Parathyroid adenoma (tissue), 2 donors: Measurements from ENCODE around the gene RTL1.

ENCODE experiments used
- H2AFZ ChIP-seq: fragments of 300-600 bp; sonication (generic); one replicate; pipeline ENCODE4 v1.7.0; 2017; ENCODE audit warnings: antibody characterized with exemption, mild to moderate bottlenecking
- H3K27ac ChIP-seq: fragments of 300-600 bp; sonication (generic); one replicate; pipeline ENCODE4 v1.7.0; 2017
- H3K27me3 ChIP-seq: fragments of 300-600 bp; sonication (generic); one replicate; pipeline ENCODE4 v1.7.0; 2017; ENCODE audit warnings: low read length; ENCODE audit not compliant: control insufficient read depth, insufficient read depth
- H3K36me3 ChIP-seq: fragments of 300-600 bp; sonication (generic); one replicate; pipeline ENCODE4 v1.7.0; 2017; ENCODE audit warnings: low read length; ENCODE audit not compliant: control insufficient read depth, insufficient read depth
- H3K4me1 ChIP-seq: fragments of 300-600 bp; sonication (generic); one replicate; pipeline ENCODE4 v1.7.0; 2017; ENCODE audit warnings: control low read depth
- H3K4me2 ChIP-seq: fragments of 300-600 bp; sonication (generic); one replicate; pipeline ENCODE4 v1.7.0; 2017; ENCODE audit warnings: low read length
- H3K4me3 ChIP-seq: fragments of 300-600 bp; sonication (generic); one replicate; pipeline ENCODE4 v1.7.0; 2017; ENCODE audit warnings: low read depth, low read length
- H3K79me2 ChIP-seq: fragments of 300-600 bp; sonication (generic); one replicate; pipeline ENCODE4 v1.7.0; 2017; ENCODE audit warnings: control low read depth
- H3K9ac ChIP-seq: fragments of 300-600 bp; sonication (generic); one replicate; pipeline ENCODE4 v1.7.0; 2017; ENCODE audit warnings: mild to moderate bottlenecking
- H3K9me3 ChIP-seq: fragments of 300-600 bp; sonication (generic); one replicate; pipeline ENCODE4 v1.7.0; 2017; ENCODE audit warnings: low read length; ENCODE audit not compliant: control insufficient read depth
- TF ChIP-seq, protein P1 (sequence below): fragments of 300-600 bp; sonication (generic); IDR thresholded peaks from one replicate; pipeline ENCODE4 v1.7.0; 2017; ENCODE audit warnings: antibody characterized with exemption, mild to moderate bottlenecking
- donor health status: primary hyperparathyroidism.

The RTL1 gene

DNA sequence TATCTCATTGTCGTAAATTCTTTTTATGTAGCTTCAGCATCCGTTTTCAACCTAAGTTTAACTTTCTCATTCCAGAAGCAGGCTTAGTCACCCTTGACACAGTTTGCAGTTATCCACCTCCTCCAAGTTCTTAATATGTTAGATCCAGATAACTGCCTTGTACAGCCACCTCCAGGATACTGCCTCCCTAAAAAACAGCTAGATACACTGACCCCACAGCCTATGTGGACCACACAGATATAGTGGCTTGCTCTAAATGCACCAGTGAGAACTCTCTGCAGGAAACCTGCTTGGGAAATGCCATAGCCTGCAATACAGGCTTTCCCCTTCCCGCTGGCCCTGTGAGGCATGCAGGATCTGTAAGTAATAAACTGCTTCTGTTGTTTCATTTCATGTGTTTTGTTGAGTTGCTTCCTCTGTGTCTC lies 11.1 kb upstream of the RTL1 start:
- H3K9me3 ChIP-seq: no peaks in the 10 kb centered on the region
- no peaks in the 10 kb centered on the region for H3K27me3 ChIP-seq
- H3K36me3 ChIP-seq: no peaks in the 10 kb centered on the region
- H3K9ac ChIP-seq: no peak overlapping the region
- H3K4me2 ChIP-seq: no peak overlapping the region
- no peak overlapping the region for H3K4me3 ChIP-seq
- no peak overlapping the region for H3K27ac ChIP-seq
- H3K4me1 ChIP-seq: no peaks in the 10 kb centered on the region
- TF ChIP-seq, protein P1, sequence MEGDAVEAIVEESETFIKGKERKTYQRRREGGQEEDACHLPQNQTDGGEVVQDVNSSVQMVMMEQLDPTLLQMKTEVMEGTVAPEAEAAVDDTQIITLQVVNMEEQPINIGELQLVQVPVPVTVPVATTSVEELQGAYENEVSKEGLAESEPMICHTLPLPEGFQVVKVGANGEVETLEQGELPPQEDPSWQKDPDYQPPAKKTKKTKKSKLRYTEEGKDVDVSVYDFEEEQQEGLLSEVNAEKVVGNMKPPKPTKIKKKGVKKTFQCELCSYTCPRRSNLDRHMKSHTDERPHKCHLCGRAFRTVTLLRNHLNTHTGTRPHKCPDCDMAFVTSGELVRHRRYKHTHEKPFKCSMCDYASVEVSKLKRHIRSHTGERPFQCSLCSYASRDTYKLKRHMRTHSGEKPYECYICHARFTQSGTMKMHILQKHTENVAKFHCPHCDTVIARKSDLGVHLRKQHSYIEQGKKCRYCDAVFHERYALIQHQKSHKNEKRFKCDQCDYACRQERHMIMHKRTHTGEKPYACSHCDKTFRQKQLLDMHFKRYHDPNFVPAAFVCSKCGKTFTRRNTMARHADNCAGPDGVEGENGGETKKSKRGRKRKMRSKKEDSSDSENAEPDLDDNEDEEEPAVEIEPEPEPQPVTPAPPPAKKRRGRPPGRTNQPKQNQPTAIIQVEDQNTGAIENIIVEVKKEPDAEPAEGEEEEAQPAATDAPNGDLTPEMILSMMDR: no peak
- no peak overlapping the region for H2AFZ ChIP-seq
- no peaks in the 10 kb centered on the region for H3K79me2 ChIP-seq

DNA sequence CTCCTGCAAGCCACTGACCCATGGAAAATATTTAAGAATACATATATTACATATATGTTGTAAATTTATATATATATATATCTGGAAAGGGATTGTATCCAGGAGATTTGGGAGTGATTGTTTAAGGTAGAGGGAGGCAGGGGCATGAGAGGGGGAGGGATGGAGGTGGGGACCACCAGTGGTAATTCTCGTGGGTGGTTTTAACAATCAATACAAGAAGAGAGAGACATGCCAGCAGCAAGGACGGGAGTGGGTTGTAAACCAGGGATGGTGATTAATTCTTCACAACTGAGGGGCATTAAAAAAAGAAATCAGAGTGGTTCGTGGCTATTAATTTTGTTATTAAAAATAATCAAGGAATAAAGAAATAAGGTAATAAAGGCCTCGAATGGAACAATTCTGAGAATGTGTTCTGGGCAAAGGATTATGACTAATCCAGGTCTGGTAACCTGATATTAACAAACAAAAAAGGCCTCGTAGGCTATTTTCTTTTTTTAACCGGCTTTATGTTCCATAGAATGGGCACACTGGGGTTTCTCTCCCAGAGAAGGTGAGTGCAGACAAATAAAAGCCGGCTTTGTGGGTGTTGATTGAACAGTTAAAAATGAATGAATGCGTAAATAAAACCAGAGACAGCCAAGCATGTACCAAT lies 8.3 kb upstream of the RTL1 start:
- H3K4me2 ChIP-seq: no peak overlapping the region
- no peaks in the 10 kb centered on the region for H3K27me3 ChIP-seq
- no peak overlapping the region for H3K9ac ChIP-seq
- H3K4me1 ChIP-seq: no peaks in the 10 kb centered on the region
- H3K27ac ChIP-seq: no peak overlapping the region
- H3K79me2 ChIP-seq: no peaks in the 10 kb centered on the region
- H3K4me3 ChIP-seq: no peak overlapping the region
- no peaks in the 10 kb centered on the region for H3K9me3 ChIP-seq
- no peaks in the 10 kb centered on the region for H3K36me3 ChIP-seq
- H2AFZ ChIP-seq: no peak overlapping the region
- TF ChIP-seq, protein P1: no peak

DNA sequence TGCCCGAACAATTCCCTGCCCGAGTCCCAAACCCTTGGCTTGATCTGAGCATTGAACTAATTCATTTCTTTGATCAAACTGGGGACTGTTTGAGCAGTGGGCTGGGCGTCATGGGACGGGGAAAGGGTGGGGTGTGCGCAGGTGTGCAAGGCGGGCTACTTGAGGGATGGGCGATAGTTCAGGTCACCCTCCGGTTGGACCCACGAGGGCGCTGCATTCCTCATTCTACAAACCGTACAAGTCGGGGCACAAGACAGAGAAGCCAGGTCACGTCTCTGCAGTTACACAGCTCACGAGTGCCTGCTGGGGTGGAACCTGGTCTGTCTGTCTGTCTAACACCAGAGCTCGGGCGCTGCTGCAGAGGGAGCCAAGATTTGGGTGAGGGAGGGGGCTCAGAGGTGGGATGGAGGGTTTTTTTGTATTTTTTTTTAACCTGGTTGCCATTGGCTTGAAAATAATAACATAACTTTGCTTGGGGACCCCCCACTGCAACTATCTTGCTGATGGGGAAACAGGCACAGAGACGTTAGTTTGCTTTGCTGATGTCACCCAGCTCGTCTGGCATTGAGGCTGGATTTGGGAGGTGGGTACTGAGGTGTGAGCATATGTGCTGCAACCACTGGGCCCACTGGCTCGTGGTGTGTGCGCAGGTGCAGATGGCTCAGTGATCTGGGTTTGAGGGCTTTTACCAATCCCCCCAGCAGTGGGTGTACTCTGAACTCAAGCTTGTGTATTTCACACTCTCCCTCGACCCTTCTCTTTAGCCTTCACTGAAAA lies 7.6 kb upstream of the RTL1 start:
- Histone ChIP-seq H3K4me1 (no peaks in the 10 kb centered on the region), H2AFZ (no peak overlapping the region), H3K9ac (no peak overlapping the region), H3K36me3 (no peaks in the 10 kb centered on the region), H3K79me2 (no peaks in the 10 kb centered on the region), H3K27ac (no peak overlapping the region), H3K27me3 (no peaks in the 10 kb centered on the region), H3K4me2 (no peak overlapping the region), H3K9me3 (no peaks in the 10 kb centered on the region), H3K4me3 (no peak overlapping the region)
- TF ChIP-seq, protein P1: no peak

DNA sequence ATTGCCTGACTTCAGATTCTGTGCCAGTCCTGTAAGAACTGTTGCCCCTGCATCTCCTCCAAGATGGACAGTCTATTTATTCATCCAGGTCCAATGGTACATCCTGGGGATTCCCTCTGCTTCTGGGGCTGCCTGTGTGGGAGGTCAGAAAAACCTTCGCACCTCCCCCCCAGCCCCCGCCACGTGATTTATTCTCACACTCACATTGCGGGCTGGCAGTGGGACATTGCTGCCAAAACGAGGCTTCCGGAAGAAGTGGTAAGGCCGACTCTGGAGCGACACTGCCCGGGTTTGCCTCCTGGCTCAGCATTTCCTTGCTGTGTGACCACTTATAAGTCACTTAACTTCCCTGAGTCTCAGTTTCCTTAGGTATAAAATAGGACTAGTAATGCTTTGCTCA lies 5.9 kb upstream of the RTL1 start:
- Histone ChIP-seq H3K27ac (no peak overlapping the region), H3K9ac (no peak overlapping the region), H3K4me1 (no peaks in the 10 kb centered on the region), H2AFZ (no peak overlapping the region), H3K79me2 (no peaks in the 10 kb centered on the region), H3K9me3 (no peaks in the 10 kb centered on the region), H3K4me3 (no peak overlapping the region), H3K27me3 (no peaks in the 10 kb centered on the region), H3K36me3 (no peaks in the 10 kb centered on the region), H3K4me2 (no peak overlapping the region)
- TF ChIP-seq, protein P1: no peak
